ENCODE measurements around the gene DLX4.

Gene DLX4

GRCh38 chr17:49949634-49950033, 19.4 kb upstream of the DLX4 start:
- no peak for DNase-seq

- no peak for DNase-seq
These were observed 17.5 kb upstream of the DLX4 start for GRCh38 chr17:49951362-49952082.

- peak; percentile 86 for DNase-seq
These were observed 16.6 kb upstream of the DLX4 start for GRCh38 chr17:49952209-49952911.

DNA sequence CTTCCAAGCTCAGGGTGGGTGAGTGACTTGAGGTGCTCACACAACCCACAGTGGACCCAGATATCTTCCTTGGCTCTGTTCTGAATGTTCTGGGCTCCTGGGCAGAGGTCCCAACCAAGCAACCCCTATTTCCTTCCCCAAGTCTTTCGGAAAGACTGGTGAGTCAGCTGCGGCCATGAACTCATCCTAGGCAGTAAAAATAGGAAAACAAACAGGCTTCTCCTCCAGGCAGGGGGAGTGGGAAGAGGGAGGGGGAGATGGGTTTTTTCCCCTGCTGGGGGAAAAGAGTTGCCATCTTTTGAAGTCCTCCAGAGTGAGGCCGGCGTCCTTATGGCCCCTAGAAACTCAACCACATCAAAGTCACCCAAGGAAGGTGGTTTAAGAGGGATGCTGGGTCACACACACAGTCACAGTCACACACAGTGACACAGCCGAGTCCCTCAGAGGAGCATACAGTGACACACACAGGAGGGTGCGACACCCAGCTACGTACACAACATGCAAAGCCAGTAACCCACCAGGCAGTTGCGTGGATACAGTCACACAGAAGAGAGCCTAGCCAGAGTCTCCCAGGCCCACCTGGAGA, 16.0 kb upstream of the DLX4 start:
- DNase-seq = no peak

- DNase-seq = peak; percentile 26
These were observed 13.8 kb upstream of the DLX4 start for GRCh38 chr17:49955157-49955556.

DNA sequence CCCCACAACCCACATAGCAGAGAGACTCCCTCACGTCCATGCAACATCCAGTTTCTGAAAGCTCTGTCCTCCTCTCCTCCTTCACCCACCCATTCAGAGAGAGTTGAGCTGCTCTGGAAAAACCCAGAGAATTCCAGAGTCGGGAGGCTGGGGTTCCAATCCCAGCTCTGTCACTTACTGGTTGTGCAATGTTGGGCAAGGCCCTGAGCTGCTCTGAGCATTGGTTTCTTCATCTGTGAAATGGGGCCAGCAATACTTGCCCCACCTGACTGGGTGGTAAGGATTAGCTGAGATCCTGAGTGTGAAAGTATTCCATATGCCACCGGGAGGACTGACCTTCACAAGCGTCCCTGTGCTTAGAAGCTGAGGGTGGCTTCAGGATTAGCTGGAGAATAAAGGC, 12.2 kb upstream of the DLX4 start:
- no peak for DNase-seq

DNA sequence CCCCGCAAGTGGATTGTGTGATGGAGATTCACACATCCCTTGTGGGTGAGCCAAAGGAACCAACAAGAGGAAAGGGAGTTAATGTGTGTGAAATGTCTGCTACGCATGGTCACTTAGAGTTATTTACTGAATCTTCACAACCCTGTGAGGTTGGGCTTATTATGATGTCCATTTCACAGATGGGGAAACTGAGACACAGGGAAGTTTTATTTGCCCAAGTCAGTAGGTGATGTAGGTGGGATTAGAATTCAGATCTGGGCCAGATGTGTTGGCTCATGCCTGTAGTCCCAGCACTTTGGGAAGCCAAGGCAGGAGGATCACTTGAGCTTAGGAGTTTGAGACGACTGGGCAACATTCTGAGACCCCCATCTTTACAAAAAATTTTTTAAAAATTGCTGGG, 11.6 kb upstream of the DLX4 start:
- no peak for DNase-seq

- DNase-seq = no peak
These were observed 10.3 kb upstream of the DLX4 start for GRCh38 chr17:49958723-49959122.

DNA sequence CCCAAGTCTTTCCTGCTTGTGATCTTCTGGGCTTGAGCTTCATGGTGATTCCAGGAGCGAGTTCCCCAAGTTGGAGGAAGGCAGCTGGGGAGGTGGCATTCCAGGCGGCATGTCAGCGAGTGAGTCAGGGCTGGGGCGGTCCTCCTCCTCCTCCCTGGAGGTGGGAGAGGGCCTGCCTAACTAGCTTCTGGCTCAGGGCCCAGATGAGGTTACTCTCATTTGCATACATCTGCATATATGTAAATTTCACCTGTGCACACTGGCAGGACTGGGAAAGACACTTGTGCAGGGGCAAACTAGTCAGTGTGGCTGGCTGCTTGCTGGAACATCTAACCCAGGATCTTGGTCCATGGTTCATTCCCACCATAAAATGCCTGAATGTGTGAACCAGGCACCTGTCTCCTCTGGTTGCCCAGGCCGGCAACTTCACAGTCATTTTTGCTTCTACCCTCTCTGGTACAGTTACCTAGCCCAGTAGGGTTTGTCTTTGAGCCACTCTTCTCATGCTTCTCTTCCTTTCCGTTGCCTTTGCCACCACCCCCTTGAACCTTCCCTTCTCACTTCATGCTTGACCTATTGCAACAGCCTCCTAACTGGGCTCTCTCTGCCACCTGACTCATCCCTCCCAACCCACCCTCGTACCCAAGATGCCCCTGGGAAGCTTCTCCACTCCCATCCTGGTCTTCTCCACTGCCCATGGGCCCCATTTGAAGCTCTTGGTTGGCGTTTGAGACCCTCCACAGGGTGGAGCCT, 9.6 kb upstream of the DLX4 start:
- no peak for DNase-seq

DNA sequence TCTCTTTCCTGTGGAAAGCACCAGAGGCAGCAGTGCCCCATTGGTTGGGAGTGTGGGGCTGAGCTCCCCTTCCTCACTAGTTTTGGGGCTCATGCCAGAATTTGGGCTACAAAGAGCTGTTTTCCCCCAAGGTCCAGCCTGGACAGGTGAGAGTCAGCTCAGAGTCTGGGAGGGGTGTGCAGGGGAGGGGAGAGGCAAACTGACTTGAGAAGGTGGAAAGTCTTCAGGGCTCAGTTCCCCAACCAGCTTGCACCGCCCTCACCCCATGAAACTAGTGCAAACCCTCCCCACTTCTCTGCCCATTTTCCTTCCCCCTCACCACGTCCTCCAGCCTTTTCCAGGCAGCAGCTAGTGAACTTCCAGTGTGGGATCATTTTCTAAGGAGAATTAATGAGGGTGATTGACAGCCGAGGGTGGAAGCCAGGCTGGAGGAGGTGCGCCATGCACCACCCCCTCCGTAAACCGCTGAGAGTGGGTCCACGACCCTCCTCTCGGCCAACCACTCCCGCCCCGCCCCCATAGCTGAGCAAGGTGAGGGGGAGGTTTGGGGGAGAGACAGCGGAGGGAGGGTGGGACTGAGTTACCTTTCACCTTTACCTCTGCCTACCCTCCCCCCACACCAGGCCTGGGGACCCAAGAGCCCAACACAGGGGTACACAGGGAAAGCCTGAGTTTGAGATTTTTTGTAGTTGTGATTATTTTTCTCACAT, 6.2 kb upstream of the DLX4 start:
- DNase-seq = no peak

- no peak for DNase-seq
These were observed 5.7 kb upstream of the DLX4 start for GRCh38 chr17:49963309-49963625.

DNA sequence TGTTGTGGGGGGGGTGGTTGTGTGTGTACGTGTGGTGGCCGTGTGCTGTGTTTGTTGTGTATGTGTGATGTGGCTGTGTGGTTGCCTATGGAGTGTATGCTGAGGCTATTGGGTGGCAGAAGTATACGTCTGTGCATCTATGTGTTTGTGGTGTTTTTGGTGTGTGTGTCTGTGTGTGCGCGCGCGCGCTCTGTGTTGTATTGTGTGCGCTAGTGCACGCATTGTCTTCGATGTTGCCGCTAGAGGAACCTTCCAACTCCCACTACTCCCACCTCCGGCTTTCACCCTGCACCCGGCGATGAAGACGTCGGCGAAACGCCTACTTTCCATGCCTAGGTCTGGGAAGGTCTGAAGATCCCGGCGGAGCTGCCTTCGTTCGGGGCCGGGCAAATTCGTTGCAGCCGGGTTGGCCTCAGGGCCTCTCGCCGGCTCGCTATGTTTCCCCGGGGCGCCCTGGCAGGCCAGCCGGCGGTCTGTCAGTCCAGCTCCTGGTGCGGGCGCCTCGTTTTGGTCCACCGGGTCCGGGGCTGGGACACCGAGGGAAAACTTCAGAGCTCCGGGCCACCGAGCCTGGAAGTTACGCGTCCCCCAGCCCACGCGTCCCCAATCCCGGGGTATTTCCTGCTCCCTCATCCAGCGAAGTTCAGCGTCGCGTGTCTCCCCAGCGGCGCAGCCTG, 5.2 kb upstream of the DLX4 start:
- DNase-seq = no peak

- DNase-seq = no peak
These were observed 4.7 kb upstream of the DLX4 start for GRCh38 chr17:49964303-49964768.

GRCh38 chr17:49964769-49965523, 4.0 kb upstream of the DLX4 start:
- no peak for DNase-seq

DNA sequence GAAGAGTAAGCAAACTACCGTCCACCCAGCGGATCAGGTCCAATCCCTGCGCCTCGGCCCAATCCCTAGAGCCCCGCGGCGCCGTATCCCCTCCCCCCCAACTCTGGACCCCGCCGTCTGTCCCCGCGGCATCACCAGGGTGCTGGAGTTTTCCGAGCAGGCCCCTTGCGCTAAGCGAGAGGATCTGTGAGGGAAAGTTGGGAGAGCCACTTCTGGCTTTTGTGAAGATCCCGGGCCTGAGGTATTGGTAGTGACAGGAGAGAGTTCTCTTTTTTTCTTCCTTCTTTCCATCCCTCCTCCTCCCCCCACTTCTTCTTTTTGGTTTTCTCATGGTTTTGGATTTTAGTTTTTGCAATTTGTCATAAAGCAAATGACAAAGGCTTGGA, 3.5 kb upstream of the DLX4 start:
- DNase-seq = no peak

GRCh38 chr17:49966767-49967166, 2.2 kb upstream of the DLX4 start:
- DNase-seq = no peak

DNA sequence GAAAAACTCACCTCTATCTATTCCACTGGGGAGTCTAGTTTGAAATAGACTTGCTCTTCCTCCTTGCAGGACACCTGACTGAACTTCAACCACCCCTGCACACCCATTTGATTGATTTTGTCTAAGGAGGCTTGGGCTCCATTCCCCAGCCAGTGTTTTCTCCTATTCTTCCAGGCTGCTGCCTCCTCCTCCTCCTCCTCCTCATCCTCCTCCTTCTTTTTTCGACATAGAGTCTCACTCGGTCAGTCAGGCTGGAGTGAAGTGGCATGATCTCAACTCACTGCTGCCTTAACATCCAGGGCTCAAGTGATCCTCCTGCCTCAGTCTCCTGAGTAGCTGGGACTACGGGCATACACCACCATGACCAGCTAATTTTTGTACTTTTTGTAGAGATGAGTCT, 1.8 kb upstream of the DLX4 start:
- DNase-seq = no peak

DNA sequence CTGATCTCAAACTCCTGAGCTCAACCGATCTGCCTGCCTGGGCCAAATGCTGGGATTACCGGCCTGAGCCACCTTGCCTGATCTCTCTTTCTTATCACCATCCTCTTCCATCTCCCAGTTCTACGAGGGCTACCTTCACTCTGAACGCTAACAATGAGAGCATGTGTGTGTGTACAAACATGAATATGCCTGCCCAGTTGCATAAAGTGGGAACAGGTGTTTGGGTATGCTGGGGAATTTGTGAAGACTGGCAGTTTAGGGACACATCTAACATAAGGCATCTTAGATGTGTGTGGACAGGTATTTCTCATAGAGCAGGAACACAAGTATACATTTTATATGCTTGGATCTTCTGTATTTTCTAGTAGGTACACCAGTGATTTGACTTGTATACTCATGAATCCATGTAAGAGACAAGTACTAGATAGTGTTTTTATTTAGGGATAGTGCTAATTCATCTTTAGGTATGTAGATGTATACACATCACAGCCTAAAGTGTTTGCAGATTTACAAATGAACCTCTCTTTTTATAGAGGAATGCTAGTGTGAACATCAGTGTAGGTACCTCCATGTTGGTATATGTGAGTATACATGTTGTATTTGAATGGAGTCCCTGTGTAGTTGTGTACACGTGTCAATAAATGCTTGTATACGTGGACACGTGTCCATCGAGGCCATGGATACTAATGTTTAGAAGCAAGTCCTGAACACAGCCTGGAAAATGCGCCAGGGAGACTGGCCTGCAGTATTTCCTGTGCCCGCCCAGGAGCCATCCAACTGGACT, 1.2 kb upstream of the DLX4 start:
- DNase-seq = no peak

- DNase-seq = peak; percentile 82
These were observed 421 bp upstream of the DLX4 start for GRCh38 chr17:49968405-49969133.

- no peak for DNase-seq
These were observed 902 bp downstream of the DLX4 start for GRCh38 chr17:49969795-49970389.

Data from activated CD4-positive, alpha-beta T cell treated with anti-CD3 and anti-CD28 coated beads, Interleukin-2, Interleukin-6, amounts not matched to agents 100 ng/mL and 50 ng/mL, durations not matched to agents 16 hours and 8 hours (primary cell).